WTC11 (cell line): ENCODE results near the gene RBFOX2. TPM values are rescaled to one million over a fixed set of nuclear protein-coding genes. Genes with fewer than 3 reads are reported as not detected.

Experiments
- ATAC-seq: fragments of 200-7000 bp; cut with Tn5 transposase; 2 replicates; pipeline ENCODE4 v1.10.0; 2021; ENCODE audit warnings: mild to moderate bottlenecking, moderate library complexity
- CTCF ChIA-PET: fragments of 300-600 bp; sonication (Branson Sonifier 250); formaldehyde crosslinking; loops from one replicate; lab custom pipeline; 2021; ENCODE audit warnings: antibody characterized with exemption; lab: Charles Lee
- POLR2A ChIA-PET: fragments of 350-600 bp; sonication (Branson Sonifier 250); formaldehyde crosslinking; loops from one replicate; lab custom pipeline; 2021; ENCODE audit warnings: antibody characterized with exemption; lab: Charles Lee
- DNase-seq: peaks from one replicate; pipeline ENCODE4 v3.0.0; 2021; ENCODE audit warnings: low spot score
- H3K27ac Mint-ChIP-seq: 2 replicates; pipeline ENCODE4 v1.8.0; 2021; ENCODE audit warnings: mixed read lengths
- H3K27me3 Mint-ChIP-seq: 2 replicates; pipeline ENCODE4 v1.8.0; 2021; ENCODE audit warnings: low read depth, mild to moderate bottlenecking, moderate library complexity, mixed read lengths
- H3K36me3 Mint-ChIP-seq: 2 replicates; pipeline ENCODE4 v1.8.0; 2021; ENCODE audit warnings: mixed read lengths
- H3K4me1 Mint-ChIP-seq: 2 replicates; pipeline ENCODE4 v1.8.0; 2022; ENCODE audit warnings: mixed read lengths
- H3K4me3 Mint-ChIP-seq: 2 replicates; pipeline ENCODE4 v1.8.0; 2021; ENCODE audit warnings: mild to moderate bottlenecking, moderate library complexity, mixed read lengths
- H3K9me3 Mint-ChIP-seq: 2 replicates; pipeline ENCODE4 v1.8.0; 2021; ENCODE audit warnings: mixed read lengths
- ATF6 ChIP-seq: sonication (generic); formaldehyde crosslinking; IDR thresholded peaks from 2 replicates; pipeline ENCODE4 v1.8.1; 2023; ENCODE audit warnings: mild to moderate bottlenecking, missing genetic modification reagents
- ERG ChIP-seq: fragments of 250-450 bp; sonication (Bioruptor Pico); IDR thresholded peaks from 2 replicates; pipeline ENCODE4 v1.8.0; 2021; ENCODE audit warnings: mild to moderate bottlenecking
- ETV6 ChIP-seq: sonication (generic); formaldehyde crosslinking; IDR thresholded peaks from 2 replicates; pipeline ENCODE4 v1.8.1; 2022; ENCODE audit warnings: mild to moderate bottlenecking, missing genetic modification reagents
- GRHL2 ChIP-seq: fragments of 250-450 bp; sonication (Bioruptor Pico); IDR thresholded peaks from 2 replicates; pipeline ENCODE4 v1.8.0; 2022; ENCODE audit warnings: mild to moderate bottlenecking, moderate library complexity; ENCODE audit not compliant: insufficient replicate concordance, severe bottlenecking
- JAZF1 ChIP-seq: fragments of 250-450 bp; sonication (Bioruptor Pico); IDR thresholded peaks from 2 replicates; pipeline ENCODE4 v1.9.0; 2021; ENCODE audit warnings: moderate library complexity, mild to moderate bottlenecking, inconsistent platforms
- MAX ChIP-seq: sonication (generic); formaldehyde crosslinking; IDR thresholded peaks from 2 replicates; pipeline ENCODE4 v1.8.0; 2022; ENCODE audit warnings: mild to moderate bottlenecking, missing genetic modification reagents
- OVOL2 ChIP-seq: fragments of 250-450 bp; sonication (Bioruptor Pico); IDR thresholded peaks from 2 replicates; pipeline ENCODE4 v1.9.0; 2021; ENCODE audit warnings: mild to moderate bottlenecking, borderline replicate concordance
- PREB ChIP-seq: sonication (generic); formaldehyde crosslinking; IDR thresholded peaks from 2 replicates; pipeline ENCODE4 v1.8.1; 2022; ENCODE audit warnings: mild to moderate bottlenecking, missing genetic modification reagents, moderate library complexity, borderline replicate concordance
- SMAD4 ChIP-seq: sonication (generic); formaldehyde crosslinking; IDR thresholded peaks from 2 replicates; pipeline ENCODE4 v1.8.0; 2022; ENCODE audit warnings: mild to moderate bottlenecking, missing genetic modification reagents
- SOX15 ChIP-seq: fragments of 250-450 bp; sonication (Bioruptor Pico); IDR thresholded peaks from 2 replicates; pipeline ENCODE4 v1.9.0; 2021; ENCODE audit warnings: mild to moderate bottlenecking
- STAT6 ChIP-seq: sonication (generic); formaldehyde crosslinking; conservative IDR thresholded peaks from 2 replicates; pipeline ENCODE4 v1.8.1; 2023; ENCODE audit warnings: mild to moderate bottlenecking, low read depth, missing genetic modification reagents, moderate library complexity
- TCF7 ChIP-seq: sonication (generic); formaldehyde crosslinking; IDR thresholded peaks from 2 replicates; pipeline ENCODE4 v1.8.0; 2022; ENCODE audit warnings: mild to moderate bottlenecking, low read depth, missing genetic modification reagents, moderate library complexity
- TEAD1 ChIP-seq: sonication (generic); formaldehyde crosslinking; IDR thresholded peaks from 2 replicates; pipeline ENCODE4 v1.8.0; 2022; ENCODE audit warnings: mild to moderate bottlenecking, missing genetic modification reagents
- TP53 ChIP-seq: sonication (generic); formaldehyde crosslinking; IDR thresholded peaks from 2 replicates; pipeline ENCODE4 v1.8.1; 2023; ENCODE audit warnings: mild to moderate bottlenecking, missing genetic modification reagents
- ZBTB21 ChIP-seq: sonication (generic); formaldehyde crosslinking; IDR thresholded peaks from 2 replicates; pipeline ENCODE4 v1.8.1; 2023; ENCODE audit warnings: mild to moderate bottlenecking, missing genetic modification reagents, borderline replicate concordance
- ZBTB43 ChIP-seq: sonication (generic); formaldehyde crosslinking; IDR thresholded peaks from 2 replicates; pipeline ENCODE4 v1.8.1; 2023; ENCODE audit warnings: mild to moderate bottlenecking, missing genetic modification reagents
- ZNF121 ChIP-seq: sonication (generic); formaldehyde crosslinking; IDR thresholded peaks from 2 replicates; pipeline ENCODE4 v1.8.0; 2023; ENCODE audit warnings: missing genetic modification reagents
- ZNF232 ChIP-seq: sonication (generic); formaldehyde crosslinking; IDR thresholded peaks from 2 replicates; pipeline ENCODE4 v1.8.0; 2022; ENCODE audit warnings: mild to moderate bottlenecking, missing genetic modification reagents
- ZNF281 ChIP-seq: sonication (generic); formaldehyde crosslinking; IDR thresholded peaks from 2 replicates; pipeline ENCODE4 v1.8.0; 2023; ENCODE audit warnings: mild to moderate bottlenecking, missing genetic modification reagents
- ZNF396 ChIP-seq: fragments of 250-450 bp; sonication (Bioruptor Pico); IDR thresholded peaks from 2 replicates; pipeline ENCODE4 v1.8.0; 2021; ENCODE audit warnings: mild to moderate bottlenecking, moderate library complexity, borderline replicate concordance
- total RNA-seq: library from RNA; stranded (reverse); gene quantifications from 3 replicates; pipeline ENCODE4 v1.2.3, GENCODE V29; 2021

Gene RBFOX2
- total RNA-seq, 1 experiment from 2014 or later: 107 TPM

GRCh38 chr22:35861451-35861850 is 167.2 kb downstream of the RBFOX2 start (continued):
- TF ChIP-seq ERG (CRISPR knock-in tag) (no peak), GRHL2 (no peak), ZBTB21 (no peak)

- no peak for TF ChIP-seq STAT6 (CRISPR knock-in tag)
- no peak for TF ChIP-seq ZNF232
- TF ChIP-seq TEAD1 (CRISPR knock-in tag): no peak
- no peak for TF ChIP-seq ZNF396
- no peak for TF ChIP-seq MAX (CRISPR knock-in tag)
- ATAC-seq (no peak), DNase-seq (no peak)
- no peak overlapping the region for H3K27ac Mint-ChIP-seq
- ChIA-PET POLR2A (no interaction called here), CTCF (no interaction called here)
- peaks cover 58% of the 10 kb centered on the region for H3K4me1 Mint-ChIP-seq
- H3K4me3 Mint-ChIP-seq: no peak overlapping the region
- peaks cover 9% of the 10 kb centered on the region; the same call in 1 of the 2 replicates for H3K9me3 Mint-ChIP-seq
- no peaks in the 10 kb centered on the region for H3K36me3 Mint-ChIP-seq
- no peaks in the 10 kb centered on the region for H3K27me3 Mint-ChIP-seq
These were observed 167.8 kb downstream of the RBFOX2 start for GRCh38 chr22:35860837-35861236.

- H3K27me3 Mint-ChIP-seq: no peaks in the 10 kb centered on the region
- DNase-seq: no peak
- H3K27ac Mint-ChIP-seq: peak overlapping the region; percentile 29
- ChIA-PET CTCF (no interaction called here), POLR2A (no interaction called here)
- H3K4me3 Mint-ChIP-seq: no peak overlapping the region
- TF ChIP-seq SMAD4 (CRISPR knock-in tag) (no peak), ZNF121 (CRISPR knock-in tag) (no peak), TP53 (CRISPR knock-in tag) (no peak), ZBTB43 (no peak), OVOL2 (CRISPR knock-in tag) (no peak), PREB (no peak), ETV6 (CRISPR knock-in tag) (no peak), ZNF281 (CRISPR knock-in tag) (no peak), SOX15 (CRISPR knock-in tag) (no peak), ERG (CRISPR knock-in tag) (no peak), JAZF1 (CRISPR knock-in tag) (no peak), TCF7 (CRISPR knock-in tag) (no peak), ATF6 (CRISPR knock-in tag) (no peak)
- TF ChIP-seq, all 79 proteins: peak for 0
- Mint-ChIP-seq H3K9me3 (peaks cover 9% of the 10 kb centered on the region; the same call in 1 of the 2 replicates), H3K36me3 (no peaks in the 10 kb centered on the region), H3K4me1 (peaks cover 58% of the 10 kb centered on the region)
- ATAC-seq: no peak
These were observed 168.4 kb downstream of the RBFOX2 start for GRCh38 chr22:35860087-35860733.
